GM12878 (cell line): Measurements from ENCODE around the gene CCSER1. TPM values are rescaled to one million over a fixed set of nuclear protein-coding genes. Genes with fewer than 3 reads are reported as not detected.

Experiments
- ATAC-seq: fragments of 200-7000 bp; cut with Tn5 transposase; 3 replicates; pipeline ENCODE4 v1.9.1; 2020; ENCODE audit warnings: mild to moderate bottlenecking, moderate library complexity
- BruUV-seq: library from RNA; stranded (reverse); fragments of 400-500 nt; replicated peaks from 2 replicates; lab custom pipeline; 2021; lab: Mats Ljungman, UMichigan
- CTCF ChIA-PET: fragments of 300-600 bp; sonication (Branson Sonifier 250); formaldehyde crosslinking; extraction: SDS; loops from one replicate; lab custom pipeline; 2021; ENCODE audit warnings: inconsistent platforms; lab: Yijun Ruan, JAX
- POLR2A ChIA-PET: fragments of 350-600 bp; formaldehyde crosslinking; extraction: SDS; loops from one replicate; lab custom pipeline; 2021; ENCODE audit warnings: inconsistent platforms; lab: Charles Lee
- RAD21 ChIA-PET: fragments of 300-600 bp; sonication (Branson Sonifier 250); formaldehyde crosslinking; loops from one replicate; lab custom pipeline; 2023; ENCODE audit warnings: antibody characterized with exemption; ENCODE audit not compliant: unreplicated experiment; lab: Charles Lee
- SMC1A ChIA-PET: fragments of 300-600 bp; sonication (Branson Sonifier 250); formaldehyde crosslinking; loops from one replicate; lab custom pipeline; 2023; ENCODE audit not compliant: unreplicated experiment, uncharacterized antibody; lab: Charles Lee
- DNase-seq: peaks from one replicate; pipeline ENCODE4 v3.0.0-alpha.2; 2011; ENCODE audit warnings: low read depth, low spot score
- FAIRE-seq: peaks from 3 replicates; lab custom pipeline; 2011; peaks lifted over from hg19 to GRCh38; lab: Jason Lieb, UNC
- H2AFZ ChIP-seq: 2 replicates; pipeline ENCODE4 v1.6.0; 2011; ENCODE audit warnings: low read depth, low read length, control low read depth; ENCODE audit not compliant: control insufficient read depth
- H3K27ac ChIP-seq: 2 replicates; pipeline ENCODE4 v1.5.1; 2011; ENCODE audit warnings: control low read depth; ENCODE audit not compliant: control insufficient read depth, insufficient read depth
- H3K27me3 ChIP-seq, 2 experiments: replicated peaks in 1 of 2; 2 replicates each; pipeline versions ENCODE4 v1.6.0 to v1.6.1; 2011; ENCODE audit warnings: low read length in 1 of 2; ENCODE audit not compliant: control insufficient read depth in 2 of 2, insufficient read depth in 2 of 2
- H3K36me3 ChIP-seq, 2 experiments: 2 replicates each; pipeline ENCODE4 v1.5.1; 2011; ENCODE audit warnings: low read length in 1 of 2; ENCODE audit not compliant: control insufficient read depth in 2 of 2, insufficient read depth in 2 of 2
- H3K4me1 ChIP-seq: 2 replicates; pipeline ENCODE4 v1.6.1; 2011; ENCODE audit warnings: mild to moderate bottlenecking, low read length, moderate library complexity, mixed read lengths; ENCODE audit not compliant: control insufficient read depth, insufficient read depth
- H3K4me2 ChIP-seq: 2 replicates; pipeline ENCODE4 v1.6.0; 2011; ENCODE audit warnings: control low read depth; ENCODE audit not compliant: control insufficient read depth, insufficient read depth
- H3K4me3 ChIP-seq: fragments of 200-600 bp; sonication (generic); 2 replicates; pipeline ENCODE4 v1.5.1; 2016
- H3K79me2 ChIP-seq: 2 replicates; pipeline ENCODE4 v1.6.0; 2011; ENCODE audit warnings: low read length; ENCODE audit not compliant: control insufficient read depth, insufficient read depth
- H3K9ac ChIP-seq: 2 replicates; pipeline ENCODE4 v1.8.0; 2011; ENCODE audit warnings: low read length, control low read depth, mixed read lengths; ENCODE audit not compliant: control insufficient read depth, insufficient read depth
- H3K9me3 ChIP-seq: replicated peaks from 3 replicates; pipeline ENCODE4 v1.5.1; 2011; ENCODE audit warnings: mild to moderate bottlenecking, low read length; ENCODE audit not compliant: control insufficient read depth, insufficient read depth
- H4K20me1 ChIP-seq: 2 replicates; pipeline ENCODE4 v1.6.0; 2011; ENCODE audit not compliant: control insufficient read depth, insufficient read depth
- ATF7 ChIP-seq: fragments of 450-650 bp; IDR thresholded peaks from 2 replicates; pipeline ENCODE4 v1.6.1; 2016; ENCODE audit warnings: low read depth, mild to moderate bottlenecking
- CTCF ChIP-seq, 3 experiments: IDR thresholded peaks in 2 of 3; conservative IDR thresholded peaks in 1 of 3; 2 replicates each; pipeline ENCODE4 v1.5.1; 2011; ENCODE audit warnings: low read depth in 3 of 3, low read length in 3 of 3, mild to moderate bottlenecking in 3 of 3, control low read depth in 2 of 3, moderate library complexity in 2 of 3, inconsistent platforms in 1 of 3, mixed read lengths in 1 of 3; ENCODE audit not compliant: control insufficient read depth in 2 of 3, insufficient read depth in 1 of 3; ENCODE audit errors: extremely low read depth in 1 of 3
- E2F4 ChIP-seq: IDR thresholded peaks from 2 replicates; pipeline ENCODE4 v1.6.1; 2012; ENCODE audit warnings: low read depth, low read length, improper control_type of control experiment
- ESRRA ChIP-seq: IDR thresholded peaks from 2 replicates; pipeline ENCODE4 v1.6.1; 2012; ENCODE audit warnings: mild to moderate bottlenecking, low read length, improper control_type of control experiment
- GABPA ChIP-seq: IDR thresholded peaks from 2 replicates; pipeline ENCODE4 v1.6.1; 2014; ENCODE audit warnings: antibody characterized with exemption, low read depth, mild to moderate bottlenecking, inconsistent platforms
- IKZF1 ChIP-seq: fragments of 450-650 bp; conservative IDR thresholded peaks from 2 replicates; pipeline ENCODE4 v1.6.1; 2017; ENCODE audit warnings: antibody characterized with exemption, mild to moderate bottlenecking
- MLLT1 ChIP-seq: fragments of 450-650 bp; IDR thresholded peaks from 2 replicates; pipeline ENCODE4 v1.6.1; 2016; ENCODE audit warnings: mild to moderate bottlenecking
- MXI1 ChIP-seq: fragments of 150-350 bp; IDR thresholded peaks from 2 replicates; pipeline ENCODE4 v1.6.1; 2011; ENCODE audit warnings: low read depth, mild to moderate bottlenecking, inconsistent platforms, low read length, improper control_type of control experiment
- POLR2A ChIP-seq: IDR thresholded peaks from 2 replicates; pipeline ENCODE4 v1.6.1; 2011; ENCODE audit warnings: low read depth, mild to moderate bottlenecking, low read length
- SIN3A ChIP-seq: IDR thresholded peaks from 2 replicates; pipeline ENCODE4 v1.6.1; 2012; ENCODE audit warnings: low read depth, low read length, improper control_type of control experiment
- STAT1 ChIP-seq: fragments of 450-650 bp; conservative IDR thresholded peaks from 2 replicates; pipeline ENCODE4 v1.6.1; 2014; ENCODE audit warnings: antibody characterized with exemption, mild to moderate bottlenecking
- ZBTB33 ChIP-seq: fragments of 450-650 bp; IDR thresholded peaks from 2 replicates; pipeline ENCODE4 v1.6.1; 2017; ENCODE audit warnings: mild to moderate bottlenecking
- WGBS: methylation state at CpG from one replicate; pipeline ENCODE4 v1.1.6; 2016; ENCODE audit warnings: low lambda C conversion rate; ENCODE audit not compliant: insufficient replicate concordance, insufficient coverage; ENCODE audit errors: missing lambda C conversion rate; 5-methylcytosine and 5-hydroxymethylcytosine counted together
- in situ Hi-C: fragments of 300-500 bp; cut with MboI; formaldehyde crosslinking; loops from 9 replicates; pipeline ENCODE4 v1.14.3; 2018; ENCODE audit warnings: mixed read lengths
- intact Hi-C: fragments of 100-400 bp; cut with micrococcal nuclease; formaldehyde crosslinking; loops from one replicate; pipeline ENCODE4 v1.14.2; 2022; ENCODE audit not compliant: unreplicated experiment
- polyA plus RNA-seq, 11 experiments: library from polyadenylated mRNA; depleted of rRNA in 4 of 11; unstranded in 6 of 11; stranded (reverse) in 5 of 11; fragments of >200 nt; fragmentation: Nextera tagmentation in 4 of 11; fragmentation: Illumina TruSeq in 1 of 11; extraction: Ambion mirVana in 4 of 11; extraction: Trizol in 1 of 11; gene quantifications; 1 replicate in 1 of 11; 2 replicates in 10 of 11; pipeline versions ENCODE4 v1.2.1 to v1.2.3, GENCODE V29; 2011 to 2016; ENCODE audit warnings: inconsistent platforms in 2 of 11, missing spikeins in 2 of 11, low read depth in 1 of 11
- total RNA-seq, 4 experiments: library from RNA; depleted of rRNA in 3 of 4; stranded (reverse); fragments of >200 nt in 3 of 4; fragmentation: Illumina TruSeq in 1 of 4; extraction: Trizol in 1 of 4; gene quantifications; 2 replicates each; pipeline versions ENCODE4 v1.2.1 to v1.2.3, GENCODE V29; 2013 to 2021

Gene CCSER1
- total and polyA plus RNA-seq, 10 of the 15 experiments (the other 5 are each of a cell fraction or from before 2014, with no cell fraction given), result 0.22 to 2.7 (median 1.0) TPM

- Histone ChIP-seq H3K9me3 (no peaks in the 10 kb centered on the region), H2AFZ (no peak overlapping the region), H3K36me3 (no peaks in the 10 kb centered on the region)
- TF ChIP-seq CTCF (IDR thresholded peaks at IDR 0.05 in 2 of 3, conservative IDR thresholded peaks at IDR 0.05 in 1 of 3; ENCODE audit: control insufficient read depth in 2 of 3, extremely low read depth in 1 of 3, insufficient read depth in 1 of 3, low read depth in 3 of 3, low read length in 3 of 3) (no peak), ATF7 (no peak), POLR2A (no peak), E2F4 (no peak), GABPA (no peak), SIN3A (no peak), ZBTB33 (no peak), STAT1 (no peak), IKZF1 (no peak), ESRRA (no peak), MLLT1 (no peak), MXI1 (no peak)
- TF ChIP-seq, all 136 proteins: peak for 0
- DNase-seq (no peak), ATAC-seq (no peak), FAIRE-seq (no peak)
- Histone ChIP-seq H3K4me1 (peaks cover 3% of the 10 kb centered on the region; the same call in 1 of the 2 replicates), H4K20me1 (no peaks in the 10 kb centered on the region), H3K4me2 (peak overlapping the region; percentile 14; the same call in 1 of the 2 replicates), H3K27ac (no peak overlapping the region), H3K27me3 (peaks cover 0 to 2% of the 10 kb centered on the region in 2 experiments; a peak in 2 of 4 replicates), H3K79me2 (peaks cover 2% of the 10 kb centered on the region; the same call in 1 of the 2 replicates), H3K4me3 (no peak overlapping the region), H3K9ac (no peak overlapping the region)
- ChIA-PET SMC1A (no interaction called here), CTCF (no interaction called here), POLR2A (no interaction called here), RAD21 (no interaction called here)
- intact Hi-C loops (no loop called here), in situ Hi-C loops (no loop called here)
- 49% methylated on average over 5 of the region's 5 CpGs for WGBS
- no TSS peak for BruUV-seq
Observed at GRCh38 chr4:90130076-90130475, 2.9 kb downstream of the CCSER1 start.
